NB4 (cell line): ENCODE data around the gene LZTFL1.

Source experiments
- CTCF ChIP-seq: IDR thresholded peaks from one replicate; pipeline ENCODE4 v1.5.1; 2012; ENCODE audit warnings: low read depth, low read length
- POLR2A ChIP-seq: IDR thresholded peaks from 2 replicates; pipeline ENCODE4 v1.6.1; 2011; ENCODE audit warnings: mild to moderate bottlenecking; ENCODE audit not compliant: insufficient read length; ENCODE audit errors: extremely low read depth

GRCh38 chr3:45841757-45842491 lies at the start of gene LZTFL1:
- no peak for TF ChIP-seq CTCF
- peak; percentile 25 for TF ChIP-seq POLR2A
